ENCODE results near the gene CERS6.
"Not testable (repeated sequence)": the region's sequence is repeated elsewhere in the genome, so short reads cannot be mapped to it uniquely, and the experiment has no call there.

CERS6 gene

DNA sequence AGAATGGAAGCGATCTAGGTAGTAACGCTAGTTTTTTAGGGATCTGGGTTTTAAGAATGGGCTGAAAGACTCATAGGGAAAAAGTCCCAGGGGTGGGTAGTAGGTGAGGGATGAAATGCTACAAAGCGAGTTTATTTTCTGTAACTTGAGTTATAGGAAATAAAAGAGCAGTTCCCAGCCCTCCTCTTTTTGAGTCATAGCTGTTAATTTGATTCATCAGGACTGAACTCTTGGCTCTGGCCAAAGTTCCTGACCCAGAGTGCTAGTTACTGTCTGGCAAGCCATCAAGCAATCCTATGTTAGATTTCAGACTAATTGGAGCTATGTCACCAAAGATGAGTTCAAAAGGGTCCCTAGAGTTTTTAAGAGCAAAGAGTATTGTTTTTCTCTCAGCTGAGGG is 328.9 kb downstream of the CERS6 start:
- no peak for TF ChIP-seq CTCF (conservative IDR thresholded peaks at IDR 0.05; ENCODE audit: low read depth, low read length)
- no peak overlapping the region for H3K4me3 ChIP-seq (ENCODE audit: low read length)
- DNase-seq (ENCODE audit: low read depth): no peak

- DNase-seq (ENCODE audit: low read depth): no peak
- no peak overlapping the region for H3K4me3 ChIP-seq (ENCODE audit: low read length)
- no peak for TF ChIP-seq CTCF (conservative IDR thresholded peaks at IDR 0.05; ENCODE audit: low read depth, low read length)
These were observed 331.2 kb downstream of the CERS6 start for GRCh38 chr2:168787098-168787781.

GRCh38 chr2:168787782-168788376 is 331.8 kb downstream of the CERS6 start:
- no peak for DNase-seq (ENCODE audit: low read depth)
- TF ChIP-seq CTCF (conservative IDR thresholded peaks at IDR 0.05; ENCODE audit: low read depth, low read length): no peak
- no peak overlapping the region for H3K4me3 ChIP-seq (ENCODE audit: low read length)

- H3K4me3 ChIP-seq (ENCODE audit: low read length): no peak overlapping the region
- no peak for TF ChIP-seq CTCF (conservative IDR thresholded peaks at IDR 0.05; ENCODE audit: low read depth, low read length)
- no peak for DNase-seq (ENCODE audit: low read depth)
These were observed 333.7 kb downstream of the CERS6 start for GRCh38 chr2:168789776-168790175.

- no peak for DNase-seq (ENCODE audit: low read depth)
- H3K4me3 ChIP-seq (ENCODE audit: low read length): no peak overlapping the region
- no peak for TF ChIP-seq CTCF (conservative IDR thresholded peaks at IDR 0.05; ENCODE audit: low read depth, low read length)
These were observed 334.3 kb downstream of the CERS6 start for GRCh38 chr2:168790226-168790902.

- H3K4me3 ChIP-seq (ENCODE audit: low read length); DNase-seq (ENCODE audit: low read depth): not testable (repeated sequence)
These were observed 335.1 kb downstream of the CERS6 start for GRCh38 chr2:168791140-168791539.

GRCh38 chr2:168793596-168793995 is 337.5 kb downstream of the CERS6 start:
- DNase-seq (ENCODE audit: low read depth): no peak
- TF ChIP-seq CTCF (conservative IDR thresholded peaks at IDR 0.05; ENCODE audit: low read depth, low read length): no peak
- no peak overlapping the region for H3K4me3 ChIP-seq (ENCODE audit: low read length)
